ENCODE results near the gene SORCS2. TPM values are rescaled to one million over a fixed set of nuclear protein-coding genes. Genes with fewer than 3 reads are reported as not detected.

The SORCS2 gene
- total and polyA plus RNA-seq, 2 experiments from 2014 or later, result 0.38 to 1.4 TPM

GRCh38 chr4:7516096-7516772, 323.9 kb downstream of the SORCS2 start:
- H3K79me2 ChIP-seq (ENCODE audit: insufficient read depth), result no peaks in the 10 kb centered on the region
- in situ Hi-C loops (cut with MboI), result no loop called here
- H3K27me3 ChIP-seq (replicated peaks; ENCODE audit: insufficient read depth), result peaks cover 25% of the 10 kb centered on the region
- 30 to 31% methylated on average over 16 of the region's 16 CpGs for WGBS, 2 experiments (ENCODE audit: low coverage in 1 of 2, low lambda C conversion rate in 2 of 2, missing lambda C conversion rate in 2 of 2)
- H3K4me1 ChIP-seq (ENCODE audit: insufficient read depth), result no peaks in the 10 kb centered on the region
- H3K9me3 ChIP-seq (ENCODE audit: low read depth), result no peaks in the 10 kb centered on the region
- no peak overlapping the region for H3K27ac ChIP-seq
- no peaks in the 10 kb centered on the region for H4K20me1 ChIP-seq (ENCODE audit: insufficient read depth)
- no peaks in the 10 kb centered on the region for H3K36me3 ChIP-seq (ENCODE audit: low read depth)
- no peak overlapping the region for H3K4me2 ChIP-seq (ENCODE audit: unreplicated experiment)
- no peak for TF ChIP-seq EZH2 (IDR thresholded peaks at IDR 0.05; ENCODE audit: insufficient read depth, poor library complexity, severe bottlenecking)
- TF ChIP-seq EZH2phosphoT487 (IDR thresholded peaks at IDR 0.05; ENCODE audit: insufficient read depth, low read depth), result no peak
- no peaks in the 10 kb centered on the region for H3K9me2 ChIP-seq (ENCODE audit: insufficient read depth)
- DNase-seq, result no peak
- no peak overlapping the region for H3K4me3 ChIP-seq
- H2AFZ ChIP-seq, result no peak overlapping the region
- H3K9ac ChIP-seq, result no peak overlapping the region
- H3F3A ChIP-seq (ENCODE audit: insufficient read depth), result no peaks in the 10 kb centered on the region

- H3K27me3 ChIP-seq (replicated peaks; ENCODE audit: insufficient read depth), result peaks cover 25% of the 10 kb centered on the region
Observed at GRCh38 chr4:7516773-7517144, 324.4 kb downstream of the SORCS2 start.

GRCh38 chr4:7518871-7519637, 326.7 kb downstream of the SORCS2 start:
- H3K4me1 ChIP-seq (ENCODE audit: insufficient read depth), result no peaks in the 10 kb centered on the region
- H3K79me2 ChIP-seq (ENCODE audit: insufficient read depth), result no peaks in the 10 kb centered on the region
- H3K9me3 ChIP-seq (ENCODE audit: low read depth), result no peaks in the 10 kb centered on the region
- DNase-seq, result no peak
- in situ Hi-C loops (cut with MboI), result no loop called here
- peaks cover 34% of the 10 kb centered on the region for H3K27me3 ChIP-seq (replicated peaks; ENCODE audit: insufficient read depth)
- H3K9me2 ChIP-seq (ENCODE audit: insufficient read depth), result no peaks in the 10 kb centered on the region
- no peak overlapping the region for H3K4me3 ChIP-seq
- no peak overlapping the region for H3K27ac ChIP-seq
- no peaks in the 10 kb centered on the region for H3F3A ChIP-seq (ENCODE audit: insufficient read depth)
- H3K36me3 ChIP-seq (ENCODE audit: low read depth), result no peaks in the 10 kb centered on the region
- H4K20me1 ChIP-seq (ENCODE audit: insufficient read depth), result no peaks in the 10 kb centered on the region
- TF ChIP-seq EZH2 (IDR thresholded peaks at IDR 0.05; ENCODE audit: insufficient read depth, poor library complexity, severe bottlenecking), result no peak
- no peak for TF ChIP-seq EZH2phosphoT487 (IDR thresholded peaks at IDR 0.05; ENCODE audit: insufficient read depth, low read depth)
- H3K9ac ChIP-seq, result no peak overlapping the region
- no peak overlapping the region for H3K4me2 ChIP-seq (ENCODE audit: unreplicated experiment)
- H2AFZ ChIP-seq, result no peak overlapping the region
- WGBS, 2 experiments (ENCODE audit: low coverage in 1 of 2, low lambda C conversion rate in 2 of 2, missing lambda C conversion rate in 2 of 2), result 70 to 74% methylated on average over 24 of the region's 24 CpGs

More at GRCh38 chr4:7516773-7517144, 324.4 kb downstream of the SORCS2 start:
- H2AFZ ChIP-seq, result no peak overlapping the region
- TF ChIP-seq EZH2 (IDR thresholded peaks at IDR 0.05; ENCODE audit: insufficient read depth, poor library complexity, severe bottlenecking), result no peak
- TF ChIP-seq EZH2phosphoT487 (IDR thresholded peaks at IDR 0.05; ENCODE audit: insufficient read depth, low read depth), result no peak
- H3K9ac ChIP-seq, result no peak overlapping the region
- in situ Hi-C loops (cut with MboI), result no loop called here
- H3F3A ChIP-seq (ENCODE audit: insufficient read depth), result no peaks in the 10 kb centered on the region
- no peaks in the 10 kb centered on the region for H3K4me1 ChIP-seq (ENCODE audit: insufficient read depth)
- H3K9me2 ChIP-seq (ENCODE audit: insufficient read depth), result no peaks in the 10 kb centered on the region
- no peaks in the 10 kb centered on the region for H3K36me3 ChIP-seq (ENCODE audit: low read depth)
- H3K4me2 ChIP-seq (ENCODE audit: unreplicated experiment), result no peak overlapping the region
- H3K79me2 ChIP-seq (ENCODE audit: insufficient read depth), result no peaks in the 10 kb centered on the region
- H3K4me3 ChIP-seq, result no peak overlapping the region
- DNase-seq, result no peak
- WGBS, 2 experiments (ENCODE audit: low coverage in 1 of 2, low lambda C conversion rate in 2 of 2, missing lambda C conversion rate in 2 of 2), result 39 to 42% methylated on average over 12 of the region's 12 CpGs
- no peaks in the 10 kb centered on the region for H4K20me1 ChIP-seq (ENCODE audit: insufficient read depth)
- no peak overlapping the region for H3K27ac ChIP-seq
- no peaks in the 10 kb centered on the region for H3K9me3 ChIP-seq (ENCODE audit: low read depth)

GRCh38 chr4:7519638-7520376, 327.5 kb downstream of the SORCS2 start:
- Histone ChIP-seq H3K27ac (no peak overlapping the region), H2AFZ (no peak overlapping the region), H3K4me3 (no peak overlapping the region), H3K9me2 (ENCODE audit: insufficient read depth) (no peaks in the 10 kb centered on the region), H3K4me1 (ENCODE audit: insufficient read depth) (no peaks in the 10 kb centered on the region), H4K20me1 (ENCODE audit: insufficient read depth) (no peaks in the 10 kb centered on the region), H3K27me3 (replicated peaks; ENCODE audit: insufficient read depth) (peaks cover 37% of the 10 kb centered on the region), H3K9me3 (ENCODE audit: low read depth) (no peaks in the 10 kb centered on the region), H3K4me2 (ENCODE audit: unreplicated experiment) (no peak overlapping the region), H3K9ac (no peak overlapping the region), H3F3A (ENCODE audit: insufficient read depth) (no peaks in the 10 kb centered on the region), H3K79me2 (ENCODE audit: insufficient read depth) (no peaks in the 10 kb centered on the region), H3K36me3 (ENCODE audit: low read depth) (no peaks in the 10 kb centered on the region)
- TF ChIP-seq EZH2phosphoT487 (IDR thresholded peaks at IDR 0.05; ENCODE audit: insufficient read depth, low read depth) (no peak), EZH2 (IDR thresholded peaks at IDR 0.05; ENCODE audit: insufficient read depth, poor library complexity, severe bottlenecking) (no peak)
- DNase-seq, result no peak
- WGBS, 2 experiments (ENCODE audit: low coverage in 1 of 2, low lambda C conversion rate in 2 of 2, missing lambda C conversion rate in 2 of 2), result 85 to 88% methylated on average over 19 of the region's 19 CpGs
- in situ Hi-C loops (cut with MboI), result no loop called here

Data from GM23248 (cell line).